Measurements from ENCODE around the gene RABEP1.
"Not testable (repeated sequence)": the region's sequence is repeated elsewhere in the genome, so short reads cannot be mapped to it uniquely, and the experiment has no call there.

RABEP1 gene

DNA sequence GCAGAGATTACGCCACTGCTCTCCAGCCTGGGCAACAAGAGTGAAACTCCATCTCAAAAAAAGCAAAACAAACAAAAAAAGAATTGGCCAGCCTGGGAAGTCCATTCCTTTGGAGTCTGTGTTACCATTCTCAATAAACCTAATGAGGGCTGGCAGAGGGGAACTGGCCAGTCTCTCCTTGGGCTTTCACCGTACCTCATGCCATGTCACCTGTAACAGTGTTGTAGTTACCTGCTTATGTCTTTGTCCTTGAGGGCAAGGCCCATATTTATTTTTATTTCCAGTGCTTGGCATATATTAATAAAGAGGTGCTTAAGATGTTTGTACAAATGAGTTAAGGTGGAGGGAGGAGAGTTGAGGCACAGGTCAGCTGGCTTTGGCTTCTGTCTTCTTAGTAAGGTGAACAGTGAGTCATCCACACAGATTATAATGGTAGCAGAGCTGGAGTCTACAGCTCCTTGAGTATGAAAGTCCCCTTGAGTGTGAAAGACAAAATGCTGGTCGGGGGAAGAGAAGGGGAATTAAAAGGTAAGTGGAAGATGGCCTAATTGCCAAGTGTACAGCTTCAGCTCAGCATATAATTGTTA, 148.4 kb downstream of the RABEP1 start:
- H3K9ac ChIP-seq (ENCODE audit: low read depth, low read length, poor library complexity, severe bottlenecking): no peak overlapping the region
- H3K36me3 ChIP-seq (ENCODE audit: insufficient read depth, low read length): peaks cover 81% of the 10 kb centered on the region
- H4K20me1 ChIP-seq (ENCODE audit: insufficient read depth, low read length, poor library complexity, severe bottlenecking): peaks cover 14% of the 10 kb centered on the region
- peaks cover 6% of the 10 kb centered on the region for H3K4me1 ChIP-seq (ENCODE audit: insufficient read depth, low read length, poor library complexity, severe bottlenecking)
- TF ChIP-seq CTCF (conservative IDR thresholded peaks at IDR 0.05; ENCODE audit: low read length): no peak
- TF ChIP-seq EZH2phosphoT487 (IDR thresholded peaks at IDR 0.05; ENCODE audit: borderline replicate concordance): no peak
- H3K4me3 ChIP-seq (ENCODE audit: low read length, poor library complexity, severe bottlenecking): no peak overlapping the region
- H3F3A ChIP-seq (ENCODE audit: low read depth): 0 out of 2 replicates have a peak, but pooled peaks cover 3% of the 10 kb centered on the region
- H3K4me2 ChIP-seq (ENCODE audit: low read depth, low read length, poor library complexity, severe bottlenecking): no peak overlapping the region
- peaks cover 20% of the 10 kb centered on the region; the same call in 1 of the 2 replicates for H3K79me2 ChIP-seq (ENCODE audit: insufficient read depth, low read length)
- H3K9me2 ChIP-seq (replicated peaks; ENCODE audit: low read depth, low read length): no peaks in the 10 kb centered on the region
- H2AFZ ChIP-seq (ENCODE audit: low read length): no peak overlapping the region
- H3K27me3 ChIP-seq (ENCODE audit: insufficient read depth, low read length, poor library complexity, severe bottlenecking): no peaks in the 10 kb centered on the region
- no peaks in the 10 kb centered on the region for H3K9me3 ChIP-seq (ENCODE audit: insufficient read depth, low read depth, low read length)

GRCh38 chr17:5431234-5431633, 149.2 kb downstream of the RABEP1 start:
- H3K79me2 ChIP-seq (ENCODE audit: insufficient read depth, low read length): peaks cover 26% of the 10 kb centered on the region
- TF ChIP-seq CTCF (conservative IDR thresholded peaks at IDR 0.05; ENCODE audit: low read length): peak; percentile 29; the same call in 1 of the 2 replicates
- H3K4me1 ChIP-seq (ENCODE audit: insufficient read depth, low read length, poor library complexity, severe bottlenecking); H3K4me3 ChIP-seq (ENCODE audit: low read length, poor library complexity, severe bottlenecking); H3K9me2 ChIP-seq (replicated peaks; ENCODE audit: low read depth, low read length); H3K27me3 ChIP-seq (ENCODE audit: insufficient read depth, low read length, poor library complexity, severe bottlenecking); H3K9me3 ChIP-seq (ENCODE audit: insufficient read depth, low read depth, low read length); H2AFZ ChIP-seq (ENCODE audit: low read length); H3F3A ChIP-seq (ENCODE audit: low read depth); H3K4me2 ChIP-seq (ENCODE audit: low read depth, low read length, poor library complexity, severe bottlenecking); H3K9ac ChIP-seq (ENCODE audit: low read depth, low read length, poor library complexity, severe bottlenecking): not testable (repeated sequence)
- peaks cover 74% of the 10 kb centered on the region for H3K36me3 ChIP-seq (ENCODE audit: insufficient read depth, low read length)
- H4K20me1 ChIP-seq (ENCODE audit: insufficient read depth, low read length, poor library complexity, severe bottlenecking): peaks cover 18% of the 10 kb centered on the region

- TF ChIP-seq EZH2phosphoT487 (IDR thresholded peaks at IDR 0.05; ENCODE audit: borderline replicate concordance) (no peak), CTCF (conservative IDR thresholded peaks at IDR 0.05; ENCODE audit: low read length) (no peak)
- H4K20me1 ChIP-seq (ENCODE audit: insufficient read depth, low read length, poor library complexity, severe bottlenecking): peaks cover 26% of the 10 kb centered on the region
- peaks cover 34% of the 10 kb centered on the region for H3K79me2 ChIP-seq (ENCODE audit: insufficient read depth, low read length)
- H2AFZ ChIP-seq (ENCODE audit: low read length): no peak overlapping the region
- no peaks in the 10 kb centered on the region for H3K27me3 ChIP-seq (ENCODE audit: insufficient read depth, low read length, poor library complexity, severe bottlenecking)
- H3K4me1 ChIP-seq (ENCODE audit: insufficient read depth, low read length, poor library complexity, severe bottlenecking): peaks cover 16% of the 10 kb centered on the region
- no peaks in the 10 kb centered on the region for H3K9me3 ChIP-seq (ENCODE audit: insufficient read depth, low read depth, low read length)
- H3F3A ChIP-seq (ENCODE audit: low read depth): 0 out of 2 replicates have a peak, but pooled peaks cover 3% of the 10 kb centered on the region
- H3K9me2 ChIP-seq (replicated peaks; ENCODE audit: low read depth, low read length): no peaks in the 10 kb centered on the region
- no peak overlapping the region for H3K4me3 ChIP-seq (ENCODE audit: low read length, poor library complexity, severe bottlenecking)
- H3K36me3 ChIP-seq (ENCODE audit: insufficient read depth, low read length): peaks cover 72% of the 10 kb centered on the region; the same call in 1 of the 2 replicates
- no peak overlapping the region for H3K4me2 ChIP-seq (ENCODE audit: low read depth, low read length, poor library complexity, severe bottlenecking)
- no peak overlapping the region for H3K9ac ChIP-seq (ENCODE audit: low read depth, low read length, poor library complexity, severe bottlenecking)
Observed at GRCh38 chr17:5431949-5432556, 150.0 kb downstream of the RABEP1 start.
